Esophagus (tissue), 2 donors: ENCODE measurements around the gene OR2K2. TPM values are rescaled to one million over a fixed set of nuclear protein-coding genes. Genes with fewer than 3 reads are reported as not detected.
"Not testable (repeated sequence)": the region's sequence is repeated elsewhere in the genome, so short reads cannot be mapped to it uniquely, and the experiment has no call there.

Source experiments
- H3K27ac ChIP-seq, 2 donors: one replicate each; pipeline ENCODE4 v1.5.1; 2013; ENCODE audit warnings: low read depth in 2 of 2, mild to moderate bottlenecking in 2 of 2, inconsistent platforms in 1 of 2, low read length in 1 of 2, moderate library complexity in 1 of 2
- H3K27me3 ChIP-seq, 2 donors: one replicate each; pipeline ENCODE4 v1.6.1; 2013; ENCODE audit warnings: low read length in 2 of 2, control low read depth in 1 of 2, mild to moderate bottlenecking in 1 of 2; ENCODE audit not compliant: insufficient read depth in 2 of 2, control insufficient read depth in 1 of 2
- H3K36me3 ChIP-seq, 2 donors: one replicate each; pipeline ENCODE4 v1.6.1; 2013; ENCODE audit warnings: low read length in 1 of 2; ENCODE audit not compliant: control insufficient read depth in 2 of 2, insufficient read depth in 2 of 2
- H3K4me1 ChIP-seq, 2 donors: one replicate each; pipeline ENCODE4 v1.6.1; 2013; ENCODE audit warnings: low read length in 1 of 2; ENCODE audit not compliant: control insufficient read depth in 2 of 2, insufficient read depth in 2 of 2
- H3K4me3 ChIP-seq, 2 donors: one replicate each; pipeline ENCODE4 v1.5.1; 2013; ENCODE audit warnings: low read length in 2 of 2, mild to moderate bottlenecking in 2 of 2, low read depth in 1 of 2, moderate library complexity in 1 of 2
- H3K9me3 ChIP-seq, 2 donors: one replicate each; pipeline ENCODE4 v1.6.1; 2013; ENCODE audit warnings: mild to moderate bottlenecking in 2 of 2, low read depth in 1 of 2, low read length in 1 of 2, moderate library complexity in 1 of 2; ENCODE audit not compliant: control insufficient read depth in 2 of 2, insufficient read depth in 1 of 2
- WGBS, 2 donors: extraction: QIAGEN DNeasy Blood & Tissue Kit; methylation state at CpG; one replicate each; pipeline ENCODE4 v1.1.7; 2013; 5-methylcytosine and 5-hydroxymethylcytosine counted together
- polyA plus RNA-seq, 2 donors: library from polyadenylated mRNA; stranded (reverse); fragments of 200-250 nt; gene quantifications; one replicate each; pipeline ENCODE4 v1.2.3, GENCODE V29; 2013
- donor health status: healthy with polysubstance abuse.
- donor health status: Bipolar disorder and iron deficiency.

Gene OR2K2
- polyA plus RNA-seq, 2 donors = not detected

DNA sequence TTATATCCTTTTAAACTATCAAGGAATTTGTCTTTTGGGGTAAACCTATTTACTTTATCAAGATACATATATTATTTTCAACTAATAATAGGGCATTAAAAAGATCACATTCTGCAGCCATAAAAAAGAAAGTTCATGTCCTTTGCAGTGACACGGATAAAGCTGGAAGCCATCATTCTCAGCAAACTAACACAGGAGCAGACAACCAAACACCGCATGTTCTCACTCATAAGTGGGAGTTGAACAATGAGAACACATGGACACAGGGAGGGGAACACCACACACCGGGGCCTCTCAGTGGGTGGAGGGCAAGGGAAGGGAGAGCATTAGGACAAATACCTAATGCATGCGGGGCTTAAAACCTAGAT lies 30.4 kb downstream of the OR2K2 start:
- H3K4me1 ChIP-seq, H3K27me3 ChIP-seq, H3K4me3 ChIP-seq, H3K36me3 ChIP-seq, H3K9me3 ChIP-seq: not testable (repeated sequence)
- peak overlapping the region in 1 of 2 donors; percentile 4 for H3K27ac ChIP-seq
- WGBS, 2 donors = 31 to 32% methylated on average over 4 of the region's 4 CpGs

DNA sequence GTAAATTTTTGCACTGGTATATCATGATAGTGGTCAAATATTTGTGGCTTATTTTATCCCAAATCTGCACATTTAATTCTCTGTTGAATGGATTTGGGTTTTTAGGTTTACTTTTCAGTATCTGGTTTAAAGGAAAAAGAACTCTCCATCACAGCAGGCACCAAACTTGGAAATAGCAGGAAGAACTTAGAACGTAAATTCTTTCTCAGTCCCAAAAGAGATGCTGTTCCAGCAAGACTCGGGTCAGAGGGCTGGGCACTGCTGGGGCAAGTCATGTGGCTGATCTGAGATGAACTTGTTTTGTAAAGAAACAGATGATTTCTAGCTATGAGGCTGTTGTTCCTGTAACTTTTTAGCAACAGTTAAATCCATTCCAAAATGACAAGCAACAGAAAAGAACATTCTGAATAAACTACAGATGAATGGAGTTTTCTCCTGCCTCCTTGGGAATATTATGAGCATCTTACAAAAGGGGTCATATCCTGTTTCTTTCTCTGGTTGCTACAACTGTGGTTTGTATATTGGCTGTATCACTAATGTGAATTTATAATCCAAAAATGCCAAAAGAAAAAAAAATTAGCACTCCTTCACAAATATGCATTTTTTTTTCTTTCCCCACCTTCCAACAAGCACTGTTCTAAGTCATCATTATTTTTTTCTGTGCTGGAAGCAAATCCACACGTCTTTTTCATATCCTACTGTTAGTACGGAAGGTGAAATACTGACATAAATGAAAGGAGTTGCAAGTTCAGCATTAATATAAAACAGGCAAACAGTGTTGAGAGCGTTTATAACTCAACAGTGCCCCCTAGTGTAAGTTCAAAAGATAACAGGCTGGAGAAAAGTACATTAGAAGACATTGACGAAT lies 31.1 kb downstream of the OR2K2 start:
- no peaks in the 10 kb centered on the region for H3K9me3 ChIP-seq
- H3K36me3 ChIP-seq = no peaks in the 10 kb centered on the region
- H3K27me3 ChIP-seq = no peaks in the 10 kb centered on the region
- no peaks in the 10 kb centered on the region for H3K4me1 ChIP-seq
- no peak overlapping the region for H3K27ac ChIP-seq
- 14 to 19% methylated on average over 6 of the region's 6 CpGs for WGBS, 2 donors
- no peak overlapping the region for H3K4me3 ChIP-seq

DNA sequence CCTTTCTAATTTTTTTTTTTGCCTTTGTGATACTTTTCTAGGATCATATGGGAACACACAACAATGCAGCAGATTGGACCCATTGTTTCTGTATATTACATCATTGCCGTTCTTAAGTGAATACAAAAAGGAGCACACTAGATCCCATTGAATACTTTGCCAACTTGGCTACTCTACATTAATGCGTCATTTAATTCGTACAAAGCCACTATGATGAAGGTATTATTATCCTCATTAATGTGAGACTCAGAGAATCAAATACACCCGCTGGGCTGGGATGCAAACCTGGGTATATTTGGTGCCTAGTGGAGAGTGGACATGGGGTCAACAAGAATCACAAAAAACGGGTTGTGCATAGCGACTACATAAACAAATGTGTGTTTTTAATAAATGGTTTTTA lies 31.9 kb downstream of the OR2K2 start:
- WGBS, 2 donors = 67 to 75% methylated on average over 6 of the region's 6 CpGs
- Histone ChIP-seq H3K9me3 (no peaks in the 10 kb centered on the region), H3K27me3 (no peaks in the 10 kb centered on the region), H3K36me3 (no peaks in the 10 kb centered on the region), H3K4me1 (no peaks in the 10 kb centered on the region), H3K27ac (no peak overlapping the region), H3K4me3 (no peak overlapping the region)

DNA sequence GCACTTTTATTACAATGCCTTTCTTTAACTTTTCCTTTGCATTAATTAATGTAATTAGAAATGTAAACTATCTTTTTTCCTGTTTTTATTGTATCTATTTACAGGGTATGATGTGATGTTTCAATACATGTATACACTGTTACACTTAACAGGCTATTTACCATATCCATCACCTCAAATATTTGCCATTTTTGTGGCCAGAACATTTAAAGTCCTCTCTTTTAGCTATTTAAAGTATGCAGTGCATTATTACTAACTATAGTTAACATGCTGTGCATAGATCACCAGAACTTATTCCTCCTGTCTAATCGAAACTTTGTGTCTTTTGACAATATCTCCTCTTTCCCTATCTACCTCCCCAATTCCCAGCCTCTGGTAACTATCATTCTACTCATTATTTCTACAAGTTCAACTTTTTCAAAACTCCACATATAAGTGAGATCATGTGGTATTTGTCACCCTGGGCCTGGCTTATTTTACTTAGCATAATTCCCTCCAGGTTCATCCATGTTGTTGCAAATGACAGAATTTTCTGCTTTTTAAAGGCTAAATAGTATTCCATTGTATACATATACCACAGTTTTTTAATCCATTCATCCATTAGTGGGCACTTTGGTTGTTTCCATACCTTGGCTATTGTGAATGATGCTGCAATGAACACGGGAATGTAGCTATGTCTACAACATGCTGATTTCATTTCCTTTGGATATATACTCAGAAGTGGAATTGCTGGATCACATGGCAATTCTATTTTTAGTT lies 32.8 kb downstream of the OR2K2 start:
- WGBS, 2 donors = 88 to 91% methylated on average over 2 of the region's 2 CpGs
- Histone ChIP-seq H3K36me3 (no peaks in the 10 kb centered on the region), H3K9me3 (no peaks in the 10 kb centered on the region), H3K4me1 (no peaks in the 10 kb centered on the region), H3K27ac (no peak overlapping the region), H3K4me3 (no peak overlapping the region), H3K27me3 (no peaks in the 10 kb centered on the region)

DNA sequence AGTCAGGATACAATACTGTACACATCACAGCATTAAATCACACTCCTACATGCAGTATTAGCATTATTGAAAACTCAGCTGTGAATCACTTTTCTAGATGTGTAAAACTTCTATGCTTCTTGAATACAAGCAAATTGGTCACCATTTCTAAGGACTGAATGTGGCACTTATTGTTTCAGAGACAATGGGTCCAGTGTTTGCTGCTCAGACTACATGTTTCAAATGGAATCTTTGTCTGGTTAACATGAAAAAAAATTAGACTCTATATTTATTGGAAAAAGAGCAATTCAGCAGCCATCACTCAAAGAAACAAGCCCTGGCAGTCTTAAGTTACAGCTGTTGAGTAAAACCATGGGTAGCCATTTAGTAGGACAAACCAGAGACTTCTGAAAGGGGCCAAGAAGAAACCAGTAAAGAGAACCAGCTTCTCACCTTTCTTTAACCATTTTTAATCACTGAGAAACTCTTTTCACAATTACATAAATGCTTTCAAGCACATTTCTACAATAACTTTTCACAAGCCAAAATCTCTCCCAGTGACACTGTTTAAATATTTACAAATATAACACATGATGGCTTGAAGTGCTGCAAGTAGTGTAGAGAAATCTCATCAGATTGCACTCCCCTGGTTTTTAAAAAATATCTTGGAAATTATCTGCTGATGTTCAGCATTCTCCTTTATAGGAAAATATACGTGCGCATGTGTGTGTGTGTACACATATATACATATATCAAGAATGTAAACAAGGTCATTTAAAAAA lies 35.2 kb downstream of the OR2K2 start:
- Histone ChIP-seq H3K27ac (no peak overlapping the region), H3K4me1 (no peaks in the 10 kb centered on the region), H3K9me3 (no peaks in the 10 kb centered on the region), H3K4me3 (no peak overlapping the region), H3K36me3 (no peaks in the 10 kb centered on the region), H3K27me3 (no peaks in the 10 kb centered on the region)
- WGBS, 2 donors = 65 to 81% methylated on average over 2 of the region's 2 CpGs

DNA sequence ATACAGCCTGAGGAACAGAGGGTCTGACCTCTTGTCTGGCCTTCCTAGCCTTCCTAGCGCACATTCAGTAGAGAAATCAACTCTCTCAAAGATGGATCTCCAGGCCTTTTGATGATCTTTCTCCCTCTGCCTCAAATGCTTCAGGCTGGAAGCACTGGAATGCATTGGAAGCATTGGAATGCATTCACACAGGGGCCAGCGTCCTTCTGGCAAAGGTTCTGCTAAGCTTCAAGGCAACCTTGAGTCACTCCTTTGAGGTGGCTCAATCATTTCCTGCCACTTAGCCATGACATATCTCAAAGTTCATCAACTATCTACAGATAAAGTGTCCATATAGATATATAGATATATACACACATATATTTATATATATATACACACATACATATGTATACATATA lies 42.9 kb downstream of the OR2K2 start:
- 69 to 75% methylated on average over 2 of the region's 2 CpGs for WGBS, 2 donors
- no peaks in the 10 kb centered on the region for H3K36me3 ChIP-seq
- H3K4me1 ChIP-seq = no peaks in the 10 kb centered on the region
- no peaks in the 10 kb centered on the region for H3K27me3 ChIP-seq
- H3K9me3 ChIP-seq = no peaks in the 10 kb centered on the region
- H3K4me3 ChIP-seq = no peak overlapping the region
- H3K27ac ChIP-seq = no peak overlapping the region

DNA sequence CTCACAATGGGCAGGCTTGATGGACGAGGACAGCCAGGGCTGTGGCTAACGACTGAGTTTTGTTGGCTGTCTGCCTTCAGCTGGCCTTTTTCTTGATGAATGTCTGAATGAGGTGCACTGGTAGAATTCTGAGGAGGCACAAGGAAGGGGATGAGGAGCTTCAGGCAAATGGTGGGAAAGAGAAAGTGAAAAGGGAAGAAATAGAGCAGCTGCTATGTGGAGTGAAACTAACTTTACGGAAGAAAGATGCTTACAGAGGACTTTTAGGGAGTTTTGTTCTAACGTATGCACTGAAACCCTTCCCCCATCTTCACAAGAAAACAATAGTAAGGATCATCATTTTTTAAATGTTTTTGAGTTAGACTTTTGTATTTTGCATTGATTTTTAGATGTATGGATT lies 45.3 kb downstream of the OR2K2 start:
- H3K36me3 ChIP-seq = no peaks in the 10 kb centered on the region
- no peaks in the 10 kb centered on the region for H3K27me3 ChIP-seq
- H3K4me3 ChIP-seq = no peak overlapping the region
- no peak overlapping the region for H3K27ac ChIP-seq
- H3K4me1 ChIP-seq = no peaks in the 10 kb centered on the region
- H3K9me3 ChIP-seq = no peaks in the 10 kb centered on the region
- WGBS, 2 donors = 66 to 76% methylated on average over 4 of the region's 4 CpGs

DNA sequence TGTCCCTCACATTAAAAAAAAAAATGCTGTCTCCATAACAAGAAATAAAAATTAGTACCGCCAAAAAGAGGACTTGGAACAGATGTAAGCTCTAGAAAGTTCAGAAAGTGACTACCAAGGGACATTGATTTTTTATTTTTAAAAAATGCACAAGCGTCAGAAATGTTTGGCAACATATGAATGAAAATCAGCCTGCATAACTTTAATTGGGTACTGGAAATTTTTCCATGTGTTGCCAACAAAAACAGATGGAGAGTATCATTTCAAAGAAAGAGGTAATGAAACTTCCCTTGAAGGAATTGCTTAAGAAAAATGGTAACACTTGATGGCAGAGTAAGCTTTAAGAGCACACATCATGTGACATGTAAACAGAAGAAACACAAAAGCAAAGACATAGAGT lies 47.2 kb downstream of the OR2K2 start:
- no peak overlapping the region for H3K27ac ChIP-seq
- H3K36me3 ChIP-seq = no peaks in the 10 kb centered on the region
- H3K4me1 ChIP-seq = no peaks in the 10 kb centered on the region
- H3K4me3 ChIP-seq = no peak overlapping the region
- no peaks in the 10 kb centered on the region for H3K27me3 ChIP-seq
- no peaks in the 10 kb centered on the region for H3K9me3 ChIP-seq
- 41 to 58% methylated on average over 2 of the region's 2 CpGs for WGBS, 2 donors

DNA sequence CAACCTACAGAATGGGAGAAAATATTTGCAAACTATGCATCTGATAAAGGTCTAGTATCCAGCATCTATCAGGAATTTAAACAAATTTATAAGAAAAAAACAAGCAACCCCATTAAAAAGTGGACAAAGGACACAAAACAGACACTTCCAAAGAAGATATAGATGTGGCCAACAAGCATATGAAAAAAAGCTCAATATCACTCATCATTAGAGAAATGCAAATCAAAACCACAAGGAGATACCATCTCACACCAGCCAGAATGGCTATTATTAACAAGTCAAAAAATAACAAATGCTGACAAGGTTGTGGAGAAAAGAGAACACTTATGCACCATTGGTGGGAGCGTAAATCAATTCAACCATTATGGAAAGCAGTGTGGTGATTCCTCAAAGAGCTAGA lies 49.2 kb downstream of the OR2K2 start:
- not testable (repeated sequence) for H3K4me3 ChIP-seq, H3K4me1 ChIP-seq, H3K9me3 ChIP-seq, H3K36me3 ChIP-seq, H3K27me3 ChIP-seq, H3K27ac ChIP-seq
- 94 to 97% methylated on average over 1 of the region's 1 CpG for WGBS, 2 donors
